OCI-LY3 (cell line): ENCODE data around the gene CRIM1.

ENCODE experiments used
- H2AFZ ChIP-seq: fragments of 200-600, 300-600 bp; shearing (Covaris generic); 2 replicates; pipeline ENCODE4 v1.6.0; 2014; ENCODE audit warnings: antibody characterized with exemption, low read depth, low read length
- H3K27ac ChIP-seq: fragments of 200-600, 300-600 bp; sonication (generic); 2 replicates; pipeline ENCODE4 v1.5.1; 2014; ENCODE audit warnings: mild to moderate bottlenecking, low read length, moderate library complexity, mixed read lengths
- H3K27me3 ChIP-seq: fragments of 200-600, 300-600 bp; sonication (generic); 2 replicates; pipeline ENCODE4 v1.6.1; 2014; ENCODE audit warnings: low read depth, low read length, mixed read lengths
- H3K36me3 ChIP-seq: fragments of 200-600, 300-600 bp; sonication (generic); replicated peaks from 2 replicates; pipeline ENCODE3; 2014; ENCODE audit warnings: low read depth, low read length, mixed read lengths
- H3K4me1 ChIP-seq: fragments of 300-600, 200-600 bp; sonication (generic); 2 replicates; pipeline ENCODE4 v1.6.1; 2014; ENCODE audit warnings: low read length, mixed read lengths
- H3K4me2 ChIP-seq: fragments of 200-600, 300-600 bp; sonication (generic); 2 replicates; pipeline ENCODE4 v1.6.1; 2014; ENCODE audit warnings: low read length, mixed read lengths
- H3K4me3 ChIP-seq: fragments of 300-600, 200-600 bp; sonication (generic); 2 replicates; pipeline ENCODE4 v1.5.1; 2014; ENCODE audit warnings: antibody characterized with exemption, mild to moderate bottlenecking, low read length, moderate library complexity
- H3K79me2 ChIP-seq: fragments of 300-600, 200-600 bp; shearing (Covaris generic); 2 replicates; pipeline ENCODE4 v1.6.1; 2014; ENCODE audit warnings: mild to moderate bottlenecking, low read length, mixed read lengths
- H3K9ac ChIP-seq: fragments of 300-600, 200-600 bp; shearing (Covaris generic); 2 replicates; pipeline ENCODE4 v1.6.0; 2014; ENCODE audit warnings: mild to moderate bottlenecking, low read length, moderate library complexity
- H3K9me3 ChIP-seq: fragments of 200-600, 300-600 bp; shearing (Covaris generic); 2 replicates; pipeline ENCODE4 v1.6.1; 2014; ENCODE audit warnings: low read length, mixed read lengths; ENCODE audit not compliant: insufficient read depth
- H4K20me1 ChIP-seq: fragments of 200-600, 300-600 bp; sonication (generic); 2 replicates; pipeline ENCODE4 v1.6.1; 2016; ENCODE audit warnings: low read length, mixed read lengths; ENCODE audit not compliant: insufficient read depth
- CTCF ChIP-seq: fragments of 200-600, 300-600 bp; sonication (generic); IDR thresholded peaks from 2 replicates; pipeline ENCODE4 v1.5.1; 2014; ENCODE audit warnings: antibody characterized with exemption, low read length, low read depth
- EZH2phosphoT487 ChIP-seq: fragments of 200-600 bp; shearing (Covaris generic); IDR thresholded peaks from 2 replicates; pipeline ENCODE4 v1.6.1; 2018; ENCODE audit warnings: antibody characterized with exemption, mixed run types, low read depth

The CRIM1 gene

GRCh38 chr2:36339607-36340218, 15.9 kb upstream of the CRIM1 start:
- Histone ChIP-seq H3K9me3 (no peaks in the 10 kb centered on the region), H4K20me1 (no peaks in the 10 kb centered on the region), H3K79me2 (no peaks in the 10 kb centered on the region), H3K36me3 (no peaks in the 10 kb centered on the region), H3K4me3 (no peak overlapping the region), H2AFZ (no peak overlapping the region), H3K4me2 (no peak overlapping the region), H3K9ac (no peak overlapping the region), H3K4me1 (peaks cover 14% of the 10 kb centered on the region), H3K27me3 (no peaks in the 10 kb centered on the region), H3K27ac (no peak overlapping the region)
- no peak for TF ChIP-seq CTCF
- no peak for TF ChIP-seq EZH2phosphoT487

- Histone ChIP-seq H3K4me1 (no peaks in the 10 kb centered on the region), H4K20me1 (no peaks in the 10 kb centered on the region), H3K27me3 (peaks cover 2% of the 10 kb centered on the region; the same call in 1 of the 2 replicates), H3K9ac (no peak overlapping the region), H3K4me2 (no peak overlapping the region), H2AFZ (no peak overlapping the region), H3K27ac (no peak overlapping the region), H3K4me3 (no peak overlapping the region), H3K79me2 (no peaks in the 10 kb centered on the region), H3K36me3 (no peaks in the 10 kb centered on the region), H3K9me3 (no peaks in the 10 kb centered on the region)
- TF ChIP-seq CTCF (no peak), EZH2phosphoT487 (no peak)
These were observed 12.0 kb upstream of the CRIM1 start for GRCh38 chr2:36343606-36344005.

- Histone ChIP-seq H3K36me3 (no peaks in the 10 kb centered on the region), H3K4me2 (no peak overlapping the region), H2AFZ (no peak overlapping the region), H3K4me3 (no peak overlapping the region), H3K4me1 (peaks cover 20% of the 10 kb centered on the region), H3K79me2 (no peaks in the 10 kb centered on the region), H3K9ac (no peak overlapping the region), H4K20me1 (no peaks in the 10 kb centered on the region), H3K27ac (no peak overlapping the region), H3K27me3 (peaks cover 5% of the 10 kb centered on the region; the same call in 1 of the 2 replicates), H3K9me3 (no peaks in the 10 kb centered on the region)
- TF ChIP-seq CTCF = no peak
- no peak for TF ChIP-seq EZH2phosphoT487
These were observed 6.9 kb upstream of the CRIM1 start for GRCh38 chr2:36348721-36349120.

GRCh38 chr2:36351291-36351690, 4.3 kb upstream of the CRIM1 start:
- TF ChIP-seq CTCF (no peak), EZH2phosphoT487 (no peak)
- Histone ChIP-seq H3K4me2 (peak overlapping the region; percentile 36; the same call in 1 of the 2 replicates), H3K36me3 (no peaks in the 10 kb centered on the region), H3K4me3 (no peak overlapping the region), H4K20me1 (no peaks in the 10 kb centered on the region), H3K9ac (no peak overlapping the region), H3K79me2 (no peaks in the 10 kb centered on the region), H3K9me3 (no peaks in the 10 kb centered on the region), H3K27me3 (peaks cover 5% of the 10 kb centered on the region; the same call in 1 of the 2 replicates), H2AFZ (no peak overlapping the region), H3K4me1 (peaks cover 20% of the 10 kb centered on the region), H3K27ac (no peak overlapping the region)
